Natural killer cell (primary cell): ENCODE measurements around the gene AIFM1. TPM values are rescaled to one million over a fixed set of nuclear protein-coding genes. Genes with fewer than 3 reads are reported as not detected.

ENCODE experiments used
- ATAC-seq, 3 donors: fragments of 150-1000 bp in 2 of 3; fragments of 200-7000 bp in 1 of 3; cut with Tn5 transposase; 1 replicate in 1 of 3; 2 replicates in 2 of 3; pipeline ENCODE4 v1.10.0; 2021; ENCODE audit warnings: mild to moderate bottlenecking in 2 of 3, moderate library complexity in 2 of 3
- DNase-seq, 2 donors: peaks; one replicate each; pipeline versions ENCODE4 v3.0.0 to v3.0.0-alpha.2; 2013 to 2021; ENCODE audit warnings: mixed read lengths in 1 of 2
- H3K27ac ChIP-seq: one replicate; pipeline ENCODE4 v1.5.1; 2013; ENCODE audit warnings: mild to moderate bottlenecking, low read length
- H3K27me3 ChIP-seq: one replicate; pipeline ENCODE4 v1.6.1; 2013; ENCODE audit warnings: low read length; ENCODE audit not compliant: control insufficient read depth, insufficient read depth
- H3K36me3 ChIP-seq: one replicate; pipeline ENCODE4 v1.6.1; 2013; ENCODE audit warnings: low read length; ENCODE audit not compliant: control insufficient read depth, insufficient read depth
- H3K4me1 ChIP-seq: one replicate; pipeline ENCODE4 v1.6.1; 2013; ENCODE audit warnings: low read length; ENCODE audit not compliant: control insufficient read depth, insufficient read depth
- H3K4me3 ChIP-seq: one replicate; pipeline ENCODE4 v1.5.1; 2013; ENCODE audit warnings: low read length
- H3K9me3 ChIP-seq: one replicate; pipeline ENCODE4 v1.6.1; 2013; ENCODE audit warnings: low read length; ENCODE audit not compliant: control insufficient read depth, insufficient read depth
- H3K27ac Mint-ChIP-seq, 2 donors: one replicate each; pipeline ENCODE4 v1.8.0; 2022; ENCODE audit warnings: mild to moderate bottlenecking in 2 of 2, mixed read lengths in 2 of 2, moderate library complexity in 1 of 2
- H3K27me3 Mint-ChIP-seq, 2 donors: one replicate each; pipeline ENCODE4 v1.8.0; 2022; ENCODE audit warnings: low read depth in 2 of 2, mixed read lengths in 2 of 2
- H3K36me3 Mint-ChIP-seq: one replicate; pipeline ENCODE4 v1.8.0; 2022; ENCODE audit warnings: mixed read lengths
- H3K4me1 Mint-ChIP-seq, 2 donors: one replicate each; pipeline ENCODE4 v1.8.0; 2022; ENCODE audit warnings: mixed read lengths in 2 of 2
- H3K4me3 Mint-ChIP-seq: one replicate; pipeline ENCODE4 v1.8.0; 2022; ENCODE audit warnings: mild to moderate bottlenecking, moderate library complexity, mixed read lengths
- H3K9me3 Mint-ChIP-seq, 2 donors: one replicate each; pipeline ENCODE4 v1.8.0; 2022; ENCODE audit warnings: mixed read lengths in 2 of 2
- CTCF ChIP-seq: fragments of 200-600 bp; IDR thresholded peaks from one replicate; pipeline ENCODE4 v1.8.0; 2022; ENCODE audit warnings: antibody characterized with exemption
- WGBS: methylation state at CpG from one replicate; pipeline ENCODE4 v1.1.7; 2013; ENCODE audit warnings: missing lambda C conversion rate; ENCODE audit not compliant: insufficient coverage; 5-methylcytosine and 5-hydroxymethylcytosine counted together
- intact Hi-C: fragments of 100-400 bp; cut with micrococcal nuclease; formaldehyde crosslinking; loops from one replicate; pipeline ENCODE4 v1.14.2; 2022
- total RNA-seq, 4 donors: library from RNA; stranded (reverse); fragments of 120-200 nt in 1 of 4; gene quantifications; one replicate each; pipeline versions ENCODE4 v1.2.3 to v1.2.4, GENCODE V29; 2013 to 2022

Gene AIFM1
- total RNA-seq, 3 donors from 2014 or later (not counting 1 experiment from before 2014, with no cell fraction given): 16.2 to 21.1 (median 17.0) TPM

GRCh38 chrX:130159776-130160175, 5.9 kb downstream of the AIFM1 start:
- Mint-ChIP-seq H3K36me3 (no peaks in the 10 kb centered on the region), H3K27ac (no peak overlapping the region), H3K4me1 (peaks cover 4 to 15% of the 10 kb centered on the region in 2 donors), H3K9me3 (no peaks in the 10 kb centered on the region), H3K27me3 (peaks cover 0 to 9% of the 10 kb centered on the region in 2 donors), H3K4me3 (no peak overlapping the region)
- Histone ChIP-seq H3K9me3 (no peaks in the 10 kb centered on the region), H3K27me3 (no peaks in the 10 kb centered on the region), H3K4me1 (no peaks in the 10 kb centered on the region), H3K36me3 (peaks cover 2% of the 10 kb centered on the region), H3K4me3 (no peak overlapping the region), H3K27ac (no peak overlapping the region)
- intact Hi-C loops: no loop called here
- whole genome bisulfite sequencing: 64% methylated on average over 1 of the region's 4 CpGs
- DNase-seq (no peak), ATAC-seq (no peak)
- no peak for TF ChIP-seq CTCF

GRCh38 chrX:130158311-130158710, 7.3 kb downstream of the AIFM1 start:
- 91% methylated on average over 1 of the region's 2 CpGs for WGBS
- Mint-ChIP-seq H3K27ac (no peak overlapping the region), H3K9me3 (no peaks in the 10 kb centered on the region), H3K36me3 (no peaks in the 10 kb centered on the region), H3K4me1 (peaks cover 0 to 11% of the 10 kb centered on the region in 2 donors), H3K4me3 (no peak overlapping the region), H3K27me3 (peaks cover 0 to 9% of the 10 kb centered on the region in 2 donors)
- intact Hi-C loops: no loop called here
- ATAC-seq (no peak), DNase-seq (no peak)
- H3K4me3 ChIP-seq: no peak overlapping the region
- no peak for TF ChIP-seq CTCF
- no peaks in the 10 kb centered on the region for H3K9me3 ChIP-seq
- no peak overlapping the region for H3K27ac ChIP-seq
- H3K36me3 ChIP-seq: peaks cover 5% of the 10 kb centered on the region
- no peaks in the 10 kb centered on the region for H3K27me3 ChIP-seq
- no peaks in the 10 kb centered on the region for H3K4me1 ChIP-seq

- no peaks in the 10 kb centered on the region for H3K4me1 ChIP-seq
- no peak for TF ChIP-seq CTCF
- Mint-ChIP-seq H3K4me3 (no peak overlapping the region), H3K36me3 (no peaks in the 10 kb centered on the region), H3K4me1 (peaks cover 0 to 4% of the 10 kb centered on the region in 2 donors), H3K9me3 (no peaks in the 10 kb centered on the region), H3K27me3 (no peaks in the 10 kb centered on the region), H3K27ac (no peak overlapping the region)
- H3K36me3 ChIP-seq: peaks cover 5% of the 10 kb centered on the region
- WGBS: no CpG with 5 or more reads among the region's 2 CpGs
- H3K27ac ChIP-seq: no peak overlapping the region
- H3K9me3 ChIP-seq: no peaks in the 10 kb centered on the region
- H3K4me3 ChIP-seq: no peak overlapping the region
- no peak for DNase-seq
- no peak for ATAC-seq
- intact Hi-C loops: no loop called here
- no peaks in the 10 kb centered on the region for H3K27me3 ChIP-seq
Observed at GRCh38 chrX:130155564-130155963, 10.1 kb downstream of the AIFM1 start.

- no peak overlapping the region for H3K4me3 ChIP-seq
- H3K27ac ChIP-seq: no peak overlapping the region
- WGBS: 38% methylated on average over 4 of the region's 5 CpGs
- TF ChIP-seq CTCF: no peak
- no peak for DNase-seq
- no peak overlapping the region for H3K27ac Mint-ChIP-seq
- H3K27me3 Mint-ChIP-seq: no peaks in the 10 kb centered on the region
- ATAC-seq: no peak
- no peaks in the 10 kb centered on the region for H3K4me1 Mint-ChIP-seq
- no peaks in the 10 kb centered on the region for H3K9me3 ChIP-seq
- no peak overlapping the region for H3K4me3 Mint-ChIP-seq
- no peaks in the 10 kb centered on the region for H3K9me3 Mint-ChIP-seq
- intact Hi-C loops: no loop called here
- H3K36me3 Mint-ChIP-seq: no peaks in the 10 kb centered on the region
- H3K36me3 ChIP-seq: peaks cover 28% of the 10 kb centered on the region
- H3K4me1 ChIP-seq: no peaks in the 10 kb centered on the region
- H3K27me3 ChIP-seq: no peaks in the 10 kb centered on the region
Observed at GRCh38 chrX:130147631-130148030, 18.0 kb downstream of the AIFM1 start.
